Tibial nerve (tissue), 4 donors: Measurements from ENCODE around the gene SMIM44.

Experiments used
- CTCF ChIP-seq, 5 experiments: fragments of 200-600 bp in 3 of 5; fragments of 450-650 bp in 2 of 5; sonication (generic) in 3 of 5; IDR thresholded peaks; one replicate each; pipeline ENCODE4 v1.5.1; 2016 to 2019; ENCODE audit warnings: antibody characterized with exemption in 5 of 5, mild to moderate bottlenecking in 3 of 5, moderate library complexity in 2 of 5
- EP300 ChIP-seq, 2 donors: sonication (generic); formaldehyde crosslinking; IDR thresholded peaks; one replicate each; pipeline ENCODE4 v1.6.1; 2017; ENCODE audit warnings: antibody characterized with exemption in 2 of 2, mild to moderate bottlenecking in 1 of 2
- POLR2A ChIP-seq, 2 donors: fragments of 450-650 bp; IDR thresholded peaks; one replicate each; pipeline ENCODE4 v1.6.1; 2017; ENCODE audit warnings: antibody characterized with exemption in 2 of 2, mild to moderate bottlenecking in 2 of 2, moderate library complexity in 2 of 2

- no peak for TF ChIP-seq CTCF (IDR thresholded peaks at IDR 0.05)
- TF ChIP-seq POLR2A (IDR thresholded peaks at IDR 0.05) = no peak
- no peak for TF ChIP-seq EP300 (IDR thresholded peaks at IDR 0.05)
These were observed 40.3 kb upstream of the SMIM44 start for GRCh38 chr19:3523361-3524077.
